ENCODE results near the gene GPS1.

The GPS1 gene

DNA sequence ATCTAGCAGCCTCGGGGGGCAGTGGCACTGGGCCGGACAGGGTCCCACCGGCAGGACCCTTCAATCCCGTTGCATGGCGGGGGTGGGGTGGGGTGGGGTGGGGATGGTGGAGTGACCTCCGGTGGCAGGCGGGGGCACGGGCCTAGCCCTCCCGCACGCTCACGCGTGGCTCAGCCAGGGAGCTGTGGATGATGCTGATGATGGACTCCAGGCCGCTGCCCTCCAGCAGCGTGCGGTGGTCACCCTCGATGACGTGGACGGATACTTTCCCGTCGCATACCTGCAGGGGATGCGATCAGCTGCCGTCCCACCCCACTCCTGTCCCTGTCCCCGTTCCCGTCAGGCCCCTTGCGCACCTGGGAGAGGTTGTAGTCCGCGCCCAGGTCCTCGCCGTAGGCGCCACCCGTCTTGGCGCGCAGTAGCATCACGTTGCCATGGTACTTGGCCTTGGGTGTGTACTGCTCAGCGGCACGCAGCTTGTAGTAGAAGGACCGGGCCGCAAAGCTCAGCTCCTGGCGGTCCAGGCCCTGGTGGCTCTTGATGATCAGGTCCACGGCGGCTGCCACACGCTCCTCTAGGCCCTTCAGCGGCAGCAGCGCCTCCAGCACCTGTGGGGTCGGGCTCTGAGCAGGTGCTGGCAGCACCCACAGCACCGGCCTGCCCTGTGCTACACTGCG lies 27.4 kb downstream of the GPS1 start:
- TF ChIP-seq, protein P1, sequence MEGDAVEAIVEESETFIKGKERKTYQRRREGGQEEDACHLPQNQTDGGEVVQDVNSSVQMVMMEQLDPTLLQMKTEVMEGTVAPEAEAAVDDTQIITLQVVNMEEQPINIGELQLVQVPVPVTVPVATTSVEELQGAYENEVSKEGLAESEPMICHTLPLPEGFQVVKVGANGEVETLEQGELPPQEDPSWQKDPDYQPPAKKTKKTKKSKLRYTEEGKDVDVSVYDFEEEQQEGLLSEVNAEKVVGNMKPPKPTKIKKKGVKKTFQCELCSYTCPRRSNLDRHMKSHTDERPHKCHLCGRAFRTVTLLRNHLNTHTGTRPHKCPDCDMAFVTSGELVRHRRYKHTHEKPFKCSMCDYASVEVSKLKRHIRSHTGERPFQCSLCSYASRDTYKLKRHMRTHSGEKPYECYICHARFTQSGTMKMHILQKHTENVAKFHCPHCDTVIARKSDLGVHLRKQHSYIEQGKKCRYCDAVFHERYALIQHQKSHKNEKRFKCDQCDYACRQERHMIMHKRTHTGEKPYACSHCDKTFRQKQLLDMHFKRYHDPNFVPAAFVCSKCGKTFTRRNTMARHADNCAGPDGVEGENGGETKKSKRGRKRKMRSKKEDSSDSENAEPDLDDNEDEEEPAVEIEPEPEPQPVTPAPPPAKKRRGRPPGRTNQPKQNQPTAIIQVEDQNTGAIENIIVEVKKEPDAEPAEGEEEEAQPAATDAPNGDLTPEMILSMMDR (IDR thresholded peaks at IDR 0.05; ENCODE audit: low read depth, low read length): no peak
- TF ChIP-seq, protein P2, sequence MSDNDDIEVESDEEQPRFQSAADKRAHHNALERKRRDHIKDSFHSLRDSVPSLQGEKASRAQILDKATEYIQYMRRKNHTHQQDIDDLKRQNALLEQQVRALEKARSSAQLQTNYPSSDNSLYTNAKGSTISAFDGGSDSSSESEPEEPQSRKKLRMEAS (IDR thresholded peaks at IDR 0.05; ENCODE audit: low read depth, low read length): no peak
- TF ChIP-seq POLR2A (IDR thresholded peaks at IDR 0.05; ENCODE audit: extremely low read depth, insufficient read length) (no peak), MYC (IDR thresholded peaks at IDR 0.05; ENCODE audit: low read depth, low read length) (no peak)
- no peak for DNase-seq (ENCODE audit: low read depth)

DNA sequence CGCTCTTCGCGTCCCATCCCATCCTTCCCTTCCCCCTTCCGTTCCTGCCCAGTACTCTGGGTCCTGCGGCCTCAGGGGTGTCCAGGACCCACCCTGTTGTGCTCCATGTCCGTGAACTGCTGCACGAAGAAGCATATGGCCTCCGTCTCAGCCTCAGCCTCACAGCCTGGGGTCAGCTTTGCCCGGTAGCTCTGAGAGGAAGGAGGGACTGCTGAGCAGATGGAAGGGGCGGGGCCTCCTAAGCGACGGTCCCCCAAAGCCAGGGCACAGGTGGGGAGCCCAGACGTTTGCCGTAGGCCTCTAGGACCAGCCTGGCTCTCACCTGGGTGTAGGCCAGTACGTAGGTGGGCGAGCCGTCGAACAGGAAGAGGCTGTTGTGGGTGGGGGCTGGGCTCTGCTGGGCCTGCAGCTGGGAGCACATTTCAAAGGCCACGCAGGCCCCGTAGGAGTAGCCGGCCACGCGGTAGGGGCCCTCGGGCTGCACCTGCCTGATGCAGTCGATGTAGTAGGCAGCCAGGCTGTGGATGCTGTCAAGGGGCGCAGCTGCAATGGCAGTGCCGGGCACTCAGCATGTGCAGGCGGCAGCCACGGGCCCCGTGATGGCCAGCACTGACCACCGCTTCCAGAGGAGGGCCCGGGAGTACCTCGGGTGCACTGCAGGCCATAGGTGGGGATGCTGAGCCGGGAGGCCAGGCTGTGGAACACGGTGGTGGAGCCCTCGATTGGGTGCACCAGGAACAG lies 28.5 kb downstream of the GPS1 start:
- no peak overlapping the region for H3K4me3 ChIP-seq (ENCODE audit: low read depth, low read length)
- TF ChIP-seq POLR2A (IDR thresholded peaks at IDR 0.05; ENCODE audit: extremely low read depth, insufficient read length): peak; percentile 11
- TF ChIP-seq, protein P1 (IDR thresholded peaks at IDR 0.05; ENCODE audit: low read depth, low read length): no peak

More for the DNA sequence above, 27.4 kb downstream of the GPS1 start:
- no peak overlapping the region for H3K4me3 ChIP-seq (ENCODE audit: low read depth, low read length)

DNA sequence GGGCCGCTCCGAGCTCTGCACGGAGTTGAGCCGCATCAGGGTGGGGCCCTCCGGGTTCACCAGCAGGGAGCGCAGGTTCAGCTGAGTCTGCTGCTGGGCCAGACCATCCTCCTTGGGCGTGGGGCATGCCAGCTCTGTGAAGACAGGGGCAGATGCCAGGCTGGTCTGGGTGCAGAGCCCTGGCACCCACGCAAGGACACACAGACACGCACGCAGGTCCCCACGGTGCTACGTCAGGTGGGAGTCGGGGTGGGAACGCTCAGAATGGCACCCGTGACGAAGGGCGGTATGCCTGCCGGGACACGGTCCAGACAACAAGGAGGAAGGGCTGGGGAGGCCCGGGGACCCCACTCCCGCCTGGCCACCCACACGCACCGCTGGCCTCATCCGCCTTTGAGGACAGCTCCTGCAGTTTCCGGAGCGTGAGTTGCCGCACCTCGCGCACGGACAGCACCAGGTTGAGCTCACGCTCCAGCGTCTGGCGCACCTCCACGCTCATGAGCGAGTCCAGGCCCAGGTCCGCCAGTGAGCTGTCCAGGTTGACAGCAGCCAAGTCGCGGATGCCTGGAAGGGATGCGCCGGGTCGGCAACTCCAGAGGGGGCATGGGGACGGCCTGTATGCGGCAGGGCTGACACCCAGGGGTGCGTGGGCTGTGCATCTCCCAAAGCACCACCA lies 29.2 kb downstream of the GPS1 start:
- no peak for DNase-seq (ENCODE audit: low read depth)
- TF ChIP-seq MYC (IDR thresholded peaks at IDR 0.05; ENCODE audit: low read depth, low read length): no peak
- TF ChIP-seq POLR2A (IDR thresholded peaks at IDR 0.05; ENCODE audit: extremely low read depth, insufficient read length): no peak
- H3K4me3 ChIP-seq (ENCODE audit: low read depth, low read length): no peak overlapping the region

More for the DNA sequence above, 28.5 kb downstream of the GPS1 start:
- DNase-seq (ENCODE audit: low read depth): no peak

DNA sequence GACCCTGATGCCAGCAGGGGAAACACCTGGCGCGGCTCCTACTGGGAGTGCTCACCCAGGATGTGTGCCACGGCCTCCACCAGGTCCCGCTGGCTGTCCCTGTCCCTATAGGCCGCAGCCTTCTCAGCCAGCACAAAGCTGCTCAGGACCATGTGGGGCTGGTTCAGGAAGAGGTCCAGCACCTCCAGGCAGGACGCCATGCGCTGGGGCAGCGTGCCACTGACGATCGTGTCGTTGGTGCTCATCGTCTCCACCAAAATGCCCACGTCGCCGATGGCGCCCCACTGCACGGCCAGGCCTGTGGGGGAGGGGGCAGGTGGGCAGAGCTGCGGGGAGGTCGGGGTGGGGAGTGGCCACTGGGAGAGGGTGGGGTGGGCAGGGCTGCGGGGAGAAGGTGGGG lies 29.8 kb downstream of the GPS1 start:
- DNase-seq (ENCODE audit: low read depth): no peak
- TF ChIP-seq MYC (IDR thresholded peaks at IDR 0.05; ENCODE audit: low read depth, low read length): no peak
- no peak for TF ChIP-seq POLR2A (IDR thresholded peaks at IDR 0.05; ENCODE audit: extremely low read depth, insufficient read length)
- TF ChIP-seq, protein P2 (IDR thresholded peaks at IDR 0.05; ENCODE audit: low read depth, low read length): no peak
- TF ChIP-seq, protein P1 (IDR thresholded peaks at IDR 0.05; ENCODE audit: low read depth, low read length): no peak
- no peak overlapping the region for H3K4me3 ChIP-seq (ENCODE audit: low read depth, low read length)

DNA sequence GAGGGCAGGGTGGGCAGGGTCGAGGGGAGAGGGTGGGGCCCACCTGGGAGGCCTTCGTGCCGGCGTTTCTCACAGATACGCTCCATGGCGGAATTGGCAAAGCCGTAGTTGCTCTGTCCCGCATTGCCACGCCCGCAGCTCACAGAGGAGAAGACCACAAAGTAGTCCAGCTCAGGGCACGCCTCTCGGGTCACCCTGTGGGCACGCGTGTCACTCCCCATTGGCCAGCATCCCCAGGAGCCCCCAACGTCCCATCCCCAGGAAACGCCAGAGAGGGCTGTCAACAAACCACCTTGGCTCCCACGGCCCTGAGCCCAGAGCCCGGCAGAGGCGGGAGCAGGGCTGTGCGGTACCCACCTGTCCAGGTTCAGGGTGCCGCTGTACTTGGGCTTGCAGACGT lies 30.3 kb downstream of the GPS1 start:
- TF ChIP-seq, protein P1 (IDR thresholded peaks at IDR 0.05; ENCODE audit: low read depth, low read length): no peak
- TF ChIP-seq POLR2A (IDR thresholded peaks at IDR 0.05; ENCODE audit: extremely low read depth, insufficient read length): peak; percentile 6
- H3K4me3 ChIP-seq (ENCODE audit: low read depth, low read length): no peak overlapping the region
- no peak for DNase-seq (ENCODE audit: low read depth)

DNA sequence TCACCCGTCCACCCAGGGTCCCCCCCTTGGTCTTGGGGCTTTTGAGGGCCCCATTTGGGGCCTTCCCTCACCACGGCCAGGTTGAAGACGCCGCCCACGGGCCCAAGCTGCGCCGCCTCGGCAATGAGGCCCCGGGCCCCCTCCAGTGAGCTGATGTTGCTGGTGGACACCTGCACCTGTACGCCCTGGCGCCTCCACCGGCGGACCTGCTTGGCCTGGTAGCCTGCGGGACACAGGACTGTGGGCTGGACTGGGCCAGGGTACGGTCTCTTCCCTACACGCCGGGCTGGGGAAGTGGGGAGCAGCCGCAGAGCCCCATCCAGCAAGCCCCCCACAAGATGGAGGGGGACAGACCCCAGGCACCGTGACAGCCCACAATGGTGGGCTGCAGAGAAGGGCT lies 30.8 kb downstream of the GPS1 start:
- H3K4me3 ChIP-seq (ENCODE audit: low read depth, low read length): no peak overlapping the region
- no peak for TF ChIP-seq MYC (IDR thresholded peaks at IDR 0.05; ENCODE audit: low read depth, low read length)
- TF ChIP-seq, protein P2 (IDR thresholded peaks at IDR 0.05; ENCODE audit: low read depth, low read length): no peak
- no peak for DNase-seq (ENCODE audit: low read depth)
